Measurements from ENCODE around the gene DYSF. TPM values are rescaled to one million over a fixed set of nuclear protein-coding genes. Genes with fewer than 3 reads are reported as not detected.

Gene DYSF
- total and polyA plus RNA-seq, 2 donors (not counting 3 experiments of a cell fraction or from before 2014, with no cell fraction given), result 50.9 to 152 TPM

DNA sequence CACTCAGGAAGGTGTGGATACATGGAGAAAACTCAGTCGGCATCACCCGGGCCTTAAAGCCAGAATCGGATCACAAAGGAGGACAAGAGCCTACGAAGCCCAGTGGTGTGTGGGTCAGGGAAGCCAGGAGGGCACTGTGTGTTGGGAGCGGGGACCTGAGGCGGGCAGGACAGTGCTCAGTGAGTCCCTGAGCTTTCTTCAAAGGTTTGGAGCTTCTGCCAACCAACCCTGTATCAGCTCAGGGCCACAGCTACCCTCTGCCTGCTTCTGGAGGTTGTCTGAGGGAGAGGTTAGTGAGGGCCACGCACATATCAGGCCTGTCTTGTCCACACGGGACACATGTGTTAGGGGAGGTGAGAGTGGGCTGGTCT, 52.4 kb downstream of the DYSF start:
- no peaks in the 10 kb centered on the region for H3K36me3 ChIP-seq (ENCODE audit: control insufficient read depth in 2 of 2, extremely low read depth in 1 of 2, insufficient read depth in 2 of 2, low read length in 2 of 2)
- H4K20me1 ChIP-seq (replicated peaks; ENCODE audit: control insufficient read depth, extremely low read depth, insufficient read depth, low read length), result no peaks in the 10 kb centered on the region
- H3K4me2 ChIP-seq (ENCODE audit: insufficient read depth, low read length), result no peak overlapping the region
- no peaks in the 10 kb centered on the region for H3K27me3 ChIP-seq (ENCODE audit: control insufficient read depth in 2 of 2, insufficient read depth in 2 of 2, low read length in 2 of 2)
- H3K9me1 ChIP-seq (replicated peaks; ENCODE audit: control insufficient read depth, extremely low read depth, insufficient read depth, low read length), result no peaks in the 10 kb centered on the region
- TF ChIP-seq, protein P1, sequence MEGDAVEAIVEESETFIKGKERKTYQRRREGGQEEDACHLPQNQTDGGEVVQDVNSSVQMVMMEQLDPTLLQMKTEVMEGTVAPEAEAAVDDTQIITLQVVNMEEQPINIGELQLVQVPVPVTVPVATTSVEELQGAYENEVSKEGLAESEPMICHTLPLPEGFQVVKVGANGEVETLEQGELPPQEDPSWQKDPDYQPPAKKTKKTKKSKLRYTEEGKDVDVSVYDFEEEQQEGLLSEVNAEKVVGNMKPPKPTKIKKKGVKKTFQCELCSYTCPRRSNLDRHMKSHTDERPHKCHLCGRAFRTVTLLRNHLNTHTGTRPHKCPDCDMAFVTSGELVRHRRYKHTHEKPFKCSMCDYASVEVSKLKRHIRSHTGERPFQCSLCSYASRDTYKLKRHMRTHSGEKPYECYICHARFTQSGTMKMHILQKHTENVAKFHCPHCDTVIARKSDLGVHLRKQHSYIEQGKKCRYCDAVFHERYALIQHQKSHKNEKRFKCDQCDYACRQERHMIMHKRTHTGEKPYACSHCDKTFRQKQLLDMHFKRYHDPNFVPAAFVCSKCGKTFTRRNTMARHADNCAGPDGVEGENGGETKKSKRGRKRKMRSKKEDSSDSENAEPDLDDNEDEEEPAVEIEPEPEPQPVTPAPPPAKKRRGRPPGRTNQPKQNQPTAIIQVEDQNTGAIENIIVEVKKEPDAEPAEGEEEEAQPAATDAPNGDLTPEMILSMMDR (IDR thresholded peaks at IDR 0.05; ENCODE audit: extremely low read depth in 1 of 2, insufficient read depth in 1 of 2, low read depth in 1 of 2, low read length in 2 of 2), result no peak
- TF ChIP-seq, protein P2, sequence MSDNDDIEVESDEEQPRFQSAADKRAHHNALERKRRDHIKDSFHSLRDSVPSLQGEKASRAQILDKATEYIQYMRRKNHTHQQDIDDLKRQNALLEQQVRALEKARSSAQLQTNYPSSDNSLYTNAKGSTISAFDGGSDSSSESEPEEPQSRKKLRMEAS (IDR thresholded peaks at IDR 0.05; ENCODE audit: insufficient read depth, insufficient read length), result no peak
- no peak for TF ChIP-seq EZH2 (IDR thresholded peaks at IDR 0.05; ENCODE audit: borderline replicate concordance, low read depth, low read length, severe bottlenecking)
- TF ChIP-seq JUN (IDR thresholded peaks at IDR 0.05; ENCODE audit: borderline replicate concordance, insufficient read depth, insufficient read length, low read depth), result no peak
- no peak for TF ChIP-seq FOS (IDR thresholded peaks at IDR 0.05; ENCODE audit: borderline replicate concordance, insufficient read depth, low read length)
- no peak for TF ChIP-seq MYC (IDR thresholded peaks at IDR 0.05; ENCODE audit: low read depth, low read length)
- TF ChIP-seq GATA2 (IDR thresholded peaks at IDR 0.05; ENCODE audit: insufficient read depth, insufficient read length, low read depth, low read length), result no peak
- no peak for TF ChIP-seq POLR2AphosphoS5 (IDR thresholded peaks at IDR 0.05; ENCODE audit: insufficient read depth, low read depth, low read length)
- no peak for TF ChIP-seq POLR2A (IDR thresholded peaks at IDR 0.05; ENCODE audit: low read depth, low read length)
- no peak overlapping the region for H3K4me3 ChIP-seq (replicated peaks in 1 of 3; ENCODE audit: insufficient read depth in 1 of 3, low read depth in 1 of 3, low read length in 3 of 3)
- no TSS peak for BruUV-seq (replicated peaks)
- H3K9ac ChIP-seq (replicated peaks; ENCODE audit: extremely low read depth, insufficient read depth, low read length), result no peak overlapping the region
- dilution Hi-C loops (cut with MboI; ENCODE audit: extremely low pct_ligation_motif_present, low sequenced_read_pairs) (no loop called here), intact Hi-C loops (cut with micrococcal nuclease) (no loop called here)
- POLR2A ChIA-PET, result no interaction called here
- CTCF ChIA-PET, result interaction anchor here (1.8 to 15.3 kb wide), 3 partner anchors 8 to 206 kb away, joined by 4 to 670 read pairs (median 219); partner anchors contain the start of gene DYSF
- no peak for FAIRE-seq
- H3K27ac ChIP-seq (ENCODE audit: insufficient read depth, low read depth, low read length), result no peak overlapping the region
- no peak for DNase-seq (ENCODE audit: low read depth, low spot score)
- H3K79me2 ChIP-seq (ENCODE audit: control insufficient read depth, insufficient read depth, low read length), result no peaks in the 10 kb centered on the region
- H2AFZ ChIP-seq (ENCODE audit: low read depth, low read length), result no peak overlapping the region
- H3K9me3 ChIP-seq (replicated peaks; ENCODE audit: control insufficient read depth, insufficient read depth, low read length), result no peaks in the 10 kb centered on the region
- H3K4me1 ChIP-seq (ENCODE audit: control insufficient read depth, extremely low read depth, insufficient read depth, low read length), result peaks cover 44% of the 10 kb centered on the region

All from endothelial cell of umbilical vein (primary cell).